NCI-H2081 treated with DMSO at 0.1 percent for 48 hours (cell line): ENCODE results near the gene SPDEF.

Experiments used
- DNase-seq: peaks from one replicate; lab custom pipeline; 2025; lab: John Stamatoyannopoulos, UW

SPDEF gene

DNA sequence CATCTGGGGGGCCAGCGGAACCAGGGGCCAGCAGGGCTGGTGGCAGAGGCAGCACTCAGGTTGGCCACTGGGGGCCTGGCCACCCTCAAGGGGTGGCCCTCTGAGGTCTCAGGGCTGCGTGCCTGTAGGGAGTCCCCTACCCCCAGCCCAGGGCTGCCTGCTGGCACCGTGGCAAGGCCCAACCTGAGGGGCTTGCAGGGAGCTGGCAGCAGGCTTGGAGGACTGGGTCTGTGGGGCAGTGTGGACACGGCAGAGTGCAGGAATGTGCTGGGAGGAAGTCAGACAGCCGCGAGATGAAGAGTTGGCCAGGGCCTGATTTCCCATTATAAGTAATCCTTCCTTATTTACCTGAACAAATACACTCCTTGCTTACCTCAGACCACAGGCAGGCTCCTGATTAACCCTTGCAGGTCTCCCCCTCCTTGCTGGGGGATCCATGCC, at the start of gene SPDEF:
Gene SPDEF, minus strand, starts transcription at position 299 of the 441 bp plus-strand sequence. CDS start 11,874 bp downstream, outside the sequence.
- no peak for DNase-seq

- DNase-seq = no peak
These were observed 47.6 kb upstream of the SPDEF start for GRCh38 chr6:34603707-34604106.

DNA sequence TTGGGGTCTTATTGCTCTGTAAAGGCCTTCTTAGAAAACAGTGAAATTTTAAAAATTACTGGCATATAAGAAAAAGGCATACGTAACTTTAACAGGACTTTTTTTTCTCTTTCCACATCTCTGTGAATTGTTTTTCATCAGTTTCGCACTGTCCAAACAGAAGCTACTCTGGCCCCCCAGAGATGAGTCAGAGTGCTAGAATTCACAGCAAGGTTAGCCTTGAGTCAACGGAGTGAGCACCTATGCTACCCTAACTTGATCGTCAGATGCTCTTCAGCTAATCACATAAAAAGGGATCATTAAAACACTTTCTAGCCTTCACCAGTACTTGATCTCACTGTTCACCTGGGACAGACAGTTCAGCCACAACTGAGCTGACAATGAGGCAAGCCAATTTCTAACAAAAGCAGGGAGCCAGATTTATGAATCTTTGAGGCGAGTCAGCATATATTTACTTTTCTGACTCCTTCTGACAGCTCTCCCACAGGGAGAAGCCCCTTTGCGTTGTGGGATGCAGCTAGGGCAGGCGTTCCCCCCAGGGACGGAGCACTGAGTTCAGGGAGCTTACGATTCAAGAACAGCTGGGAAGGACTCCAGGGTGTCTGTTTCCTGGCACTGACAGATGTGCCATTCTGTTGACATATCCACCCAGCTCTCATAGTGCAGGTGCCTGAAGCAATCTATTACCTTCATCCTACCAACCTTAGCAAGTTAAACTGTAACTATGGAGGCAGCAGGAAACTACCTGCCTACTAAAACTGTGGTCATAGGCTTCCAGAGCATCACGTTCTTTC, 46.4 kb upstream of the SPDEF start:
- peak; percentile 88 for DNase-seq

GRCh38 chr6:34601706-34602105, 45.6 kb upstream of the SPDEF start:
- peak; percentile 42 for DNase-seq

DNA sequence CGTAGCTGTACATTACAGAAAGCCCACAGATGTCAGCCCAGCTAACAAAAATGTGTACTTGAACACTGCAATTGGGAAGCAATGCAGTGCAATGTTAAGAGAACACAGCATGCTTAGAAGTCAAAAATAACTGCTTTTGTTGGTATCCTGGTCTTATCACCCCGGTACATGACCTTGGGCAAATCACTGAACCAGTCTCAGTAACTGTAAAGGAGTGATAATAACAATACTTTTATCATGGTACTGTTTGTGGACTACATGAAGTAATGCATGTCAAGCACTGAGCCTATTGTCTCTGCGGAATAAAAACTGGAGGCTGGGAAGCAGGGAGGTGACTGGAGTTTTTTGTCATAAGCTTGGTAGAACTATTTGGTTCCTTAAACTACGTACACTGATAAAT, 44.7 kb upstream of the SPDEF start:
- no peak for DNase-seq

GRCh38 chr6:34600101-34600500, 44.0 kb upstream of the SPDEF start:
- DNase-seq = no peak

GRCh38 chr6:34598712-34599111, 42.6 kb upstream of the SPDEF start:
- no peak for DNase-seq

GRCh38 chr6:34597605-34598353, 41.6 kb upstream of the SPDEF start:
- no peak for DNase-seq

DNA sequence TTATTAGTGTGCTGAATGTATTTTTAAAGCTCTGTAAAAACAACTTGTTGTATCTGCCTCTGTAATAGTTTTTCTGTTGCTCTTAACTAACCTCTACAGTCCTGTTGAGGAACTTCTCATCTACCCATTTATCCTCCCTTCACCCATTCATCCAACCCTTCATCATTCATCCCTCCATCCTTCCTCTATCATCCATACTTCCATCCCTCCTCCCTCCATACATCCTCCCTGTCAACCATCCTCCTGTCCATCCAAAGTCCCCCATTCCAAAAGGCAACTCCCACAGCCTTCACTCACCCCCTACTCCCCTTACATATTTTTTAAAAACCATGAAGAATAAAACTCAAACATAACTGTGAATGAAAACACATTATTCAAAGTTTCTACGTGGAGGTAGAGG, 40.7 kb upstream of the SPDEF start:
- DNase-seq = no peak

DNA sequence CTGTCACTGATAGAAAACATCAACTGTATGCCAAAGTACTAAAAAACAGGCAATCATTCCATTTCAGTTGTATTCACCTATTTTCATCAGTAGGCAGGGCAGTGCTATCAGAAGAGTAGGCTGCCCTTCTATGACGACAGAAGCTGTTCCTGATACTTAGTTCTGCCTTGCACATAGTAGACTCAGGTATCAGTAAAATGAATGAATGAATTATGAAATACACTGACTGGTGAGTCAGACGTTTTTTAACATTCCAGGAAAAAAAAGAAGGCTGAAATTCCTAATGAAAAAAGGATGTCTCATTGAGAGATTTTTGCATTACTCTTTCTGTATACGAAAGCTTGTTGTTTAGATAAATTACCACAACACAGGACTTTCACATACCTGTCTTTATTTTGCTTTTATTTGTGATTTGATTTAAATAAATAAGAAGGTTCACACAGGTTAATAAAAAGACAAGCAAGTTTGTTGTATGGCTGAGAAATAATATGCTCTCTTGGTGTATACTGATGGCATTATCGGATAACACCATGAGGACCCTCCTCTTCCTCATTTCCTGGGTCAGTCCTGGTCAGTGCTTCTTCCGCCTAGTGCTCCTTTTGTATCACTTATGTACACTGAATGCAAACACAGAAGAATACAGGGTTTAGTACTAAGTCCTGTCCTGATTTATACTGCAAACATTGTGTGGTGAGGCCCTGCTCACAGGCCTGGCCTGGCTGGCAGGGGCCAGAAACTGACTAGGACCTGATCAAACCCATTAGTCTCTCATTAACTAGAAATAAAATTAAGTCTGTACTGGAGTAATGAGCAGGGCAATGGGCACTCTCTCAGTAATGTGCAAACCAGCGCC, 39.4 kb upstream of the SPDEF start:
- DNase-seq = no peak

DNA sequence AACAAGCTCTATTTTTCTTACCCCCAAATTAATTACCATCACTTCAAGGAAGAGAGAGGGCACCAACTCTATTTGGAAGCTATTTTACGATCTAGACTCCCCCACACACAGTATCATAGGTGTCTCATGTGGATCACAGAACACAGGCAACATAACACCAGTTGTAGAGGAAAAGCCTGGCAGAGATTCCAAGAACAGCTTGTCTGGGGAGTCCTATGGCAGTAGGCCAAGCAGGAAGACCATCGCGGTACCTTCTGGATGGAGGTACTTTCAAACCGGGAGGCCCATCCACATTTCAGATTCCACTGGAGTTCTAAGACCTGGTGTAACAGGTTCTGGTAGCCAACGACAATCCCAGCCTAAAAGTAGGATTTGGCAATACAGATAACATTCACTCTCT, 37.6 kb upstream of the SPDEF start:
- no peak for DNase-seq

- no peak for DNase-seq
These were observed 36.3 kb upstream of the SPDEF start for GRCh38 chr6:34592208-34592952.

- no peak for DNase-seq
These were observed 33.6 kb upstream of the SPDEF start for GRCh38 chr6:34589691-34590090.

DNA sequence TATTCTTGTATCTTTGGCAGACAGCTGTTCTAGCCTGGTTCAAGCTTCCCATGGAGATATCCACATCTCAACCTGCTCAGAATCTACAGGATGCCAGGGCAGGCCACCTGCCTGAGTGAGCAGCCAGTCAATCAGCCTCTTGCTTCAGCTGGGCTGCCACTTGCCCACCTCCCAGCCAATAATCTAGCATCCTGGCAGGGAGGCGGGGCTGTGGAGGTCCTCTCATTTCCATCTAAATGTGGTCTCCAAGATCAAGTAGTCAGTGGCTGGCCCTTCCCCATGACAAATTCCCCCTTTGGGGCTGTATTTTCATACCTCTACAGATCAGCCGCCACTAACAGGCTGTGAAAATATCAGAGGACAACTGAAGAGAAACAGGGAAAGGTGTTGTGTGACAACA, 33.0 kb upstream of the SPDEF start:
- DNase-seq = no peak

- no peak for DNase-seq
These were observed 31.7 kb upstream of the SPDEF start for GRCh38 chr6:34587851-34588250.

- no peak for DNase-seq
These were observed 31.2 kb upstream of the SPDEF start for GRCh38 chr6:34587325-34587724.

DNA sequence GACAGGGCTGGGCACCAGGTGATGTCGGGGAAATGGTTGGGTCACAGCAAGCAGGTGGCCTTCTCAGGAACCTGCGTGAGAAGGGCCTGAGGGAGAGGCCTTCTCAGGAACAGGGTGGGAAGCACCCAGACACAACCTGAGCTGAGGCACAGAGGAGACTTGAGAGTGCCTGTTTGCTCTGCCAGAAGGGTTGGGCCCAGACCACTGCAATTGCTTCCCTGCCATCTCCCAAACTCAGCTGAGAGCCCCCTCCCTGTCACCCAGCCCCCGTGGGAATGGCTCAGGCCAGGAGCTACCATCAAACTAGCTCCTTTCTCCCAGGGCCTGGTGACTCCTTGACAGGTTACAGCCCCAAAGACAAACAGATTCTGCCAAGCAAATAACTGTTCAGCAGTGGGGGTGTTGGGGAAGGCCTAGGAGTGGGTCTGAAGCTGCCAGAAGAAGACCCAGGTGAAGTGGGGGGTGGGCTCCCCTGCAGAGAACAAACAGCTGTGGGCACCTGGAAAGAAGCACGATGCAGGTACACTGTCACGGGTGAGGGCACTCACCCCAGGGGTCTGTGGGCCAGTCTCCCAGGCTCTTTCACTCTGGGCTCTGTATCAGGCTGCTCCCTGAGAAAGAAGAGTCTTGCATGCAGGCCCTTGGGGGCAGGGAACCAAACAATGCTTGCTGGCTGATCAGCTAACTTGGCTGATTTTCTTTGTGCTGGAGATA, 30.4 kb upstream of the SPDEF start:
- no peak for DNase-seq

- DNase-seq = no peak
These were observed 29.5 kb upstream of the SPDEF start for GRCh38 chr6:34585512-34586061.

- DNase-seq = no peak
These were observed 29.0 kb upstream of the SPDEF start for GRCh38 chr6:34585108-34585507.

GRCh38 chr6:34584694-34585093, 28.6 kb upstream of the SPDEF start:
- DNase-seq = no peak
